RWPE2 (cell line): ENCODE data around the gene TTLL4.

Experiments used
- ATAC-seq: fragments of 200-7000 bp; cut with Tn5 transposase; 3 replicates; pipeline ENCODE4 v1.9.1; 2021; ENCODE audit warnings: low read depth
- DNase-seq: peaks from one replicate; pipeline ENCODE4 v3.0.0-alpha.2; 2020; ENCODE audit warnings: low spot score
- H3K27ac ChIP-seq: fragments of 450-650 bp; 2 replicates; pipeline ENCODE4 v1.5.1; 2017; ENCODE audit warnings: mild to moderate bottlenecking; ENCODE audit not compliant: poor library complexity, severe bottlenecking
- H3K27me3 ChIP-seq: fragments of 250-450 bp; sonication (Bioruptor Pico); 2 replicates; pipeline ENCODE4 v1.5.1; 2021; ENCODE audit warnings: mild to moderate bottlenecking, moderate library complexity; ENCODE audit not compliant: insufficient read depth, poor library complexity, severe bottlenecking
- H3K36me3 ChIP-seq: fragments of 250-450 bp; sonication (Bioruptor Pico); 2 replicates; pipeline ENCODE4 v1.5.1; 2020; ENCODE audit warnings: low read depth, mild to moderate bottlenecking, moderate library complexity
- H3K4me1 ChIP-seq: fragments of 250-450 bp; sonication (Bioruptor Pico); 2 replicates; pipeline ENCODE4 v1.5.1; 2021; ENCODE audit warnings: mild to moderate bottlenecking, moderate library complexity; ENCODE audit not compliant: insufficient read depth, poor library complexity, severe bottlenecking
- H3K4me3 ChIP-seq: fragments of 250-450 bp; sonication (Bioruptor Pico); 2 replicates; pipeline ENCODE4 v1.5.1; 2021; ENCODE audit warnings: mild to moderate bottlenecking, moderate library complexity; ENCODE audit not compliant: severe bottlenecking
- H3K9me3 ChIP-seq: fragments of 250-450 bp; sonication (Bioruptor Pico); 2 replicates; pipeline ENCODE4 v1.5.1; 2021; ENCODE audit warnings: mild to moderate bottlenecking, moderate library complexity; ENCODE audit not compliant: severe bottlenecking
- TF ChIP-seq, protein P1 (sequence below): fragments of 450-650 bp; IDR thresholded peaks from one replicate; pipeline ENCODE4 v1.5.1; 2017; ENCODE audit warnings: mild to moderate bottlenecking, moderate library complexity; ENCODE audit not compliant: poor library complexity, severe bottlenecking

Gene TTLL4

DNA sequence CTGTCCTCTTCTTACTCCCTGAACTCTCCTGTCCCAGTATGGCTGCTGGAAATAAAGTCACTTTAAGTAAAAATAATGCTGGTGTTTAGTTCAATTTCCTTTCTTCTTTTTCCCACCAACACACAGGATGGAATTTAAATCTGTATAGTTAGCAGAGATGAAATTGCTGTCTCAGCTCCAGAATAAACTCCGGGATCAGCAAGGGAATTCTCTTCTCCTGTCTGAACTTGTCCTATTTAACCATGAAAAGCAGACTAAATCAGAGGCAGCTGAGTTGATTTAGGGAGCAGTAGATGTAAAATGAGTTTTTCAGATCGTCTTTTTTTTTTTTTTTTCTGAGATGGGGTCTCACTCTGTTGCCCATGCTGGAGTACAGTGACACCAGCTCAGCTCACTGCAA is 25.9 kb downstream of the TTLL4 start:
- H3K9me3 ChIP-seq, result no peaks in the 10 kb centered on the region
- H3K4me1 ChIP-seq, result peaks cover 17% of the 10 kb centered on the region
- TF ChIP-seq, protein P1, sequence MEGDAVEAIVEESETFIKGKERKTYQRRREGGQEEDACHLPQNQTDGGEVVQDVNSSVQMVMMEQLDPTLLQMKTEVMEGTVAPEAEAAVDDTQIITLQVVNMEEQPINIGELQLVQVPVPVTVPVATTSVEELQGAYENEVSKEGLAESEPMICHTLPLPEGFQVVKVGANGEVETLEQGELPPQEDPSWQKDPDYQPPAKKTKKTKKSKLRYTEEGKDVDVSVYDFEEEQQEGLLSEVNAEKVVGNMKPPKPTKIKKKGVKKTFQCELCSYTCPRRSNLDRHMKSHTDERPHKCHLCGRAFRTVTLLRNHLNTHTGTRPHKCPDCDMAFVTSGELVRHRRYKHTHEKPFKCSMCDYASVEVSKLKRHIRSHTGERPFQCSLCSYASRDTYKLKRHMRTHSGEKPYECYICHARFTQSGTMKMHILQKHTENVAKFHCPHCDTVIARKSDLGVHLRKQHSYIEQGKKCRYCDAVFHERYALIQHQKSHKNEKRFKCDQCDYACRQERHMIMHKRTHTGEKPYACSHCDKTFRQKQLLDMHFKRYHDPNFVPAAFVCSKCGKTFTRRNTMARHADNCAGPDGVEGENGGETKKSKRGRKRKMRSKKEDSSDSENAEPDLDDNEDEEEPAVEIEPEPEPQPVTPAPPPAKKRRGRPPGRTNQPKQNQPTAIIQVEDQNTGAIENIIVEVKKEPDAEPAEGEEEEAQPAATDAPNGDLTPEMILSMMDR, result no peak
- no peaks in the 10 kb centered on the region for H3K27me3 ChIP-seq
- DNase-seq, result no peak
- peaks cover 44% of the 10 kb centered on the region for H3K36me3 ChIP-seq
- no peak for ATAC-seq
- H3K4me3 ChIP-seq, result no peak overlapping the region
- no peak overlapping the region for H3K27ac ChIP-seq

DNA sequence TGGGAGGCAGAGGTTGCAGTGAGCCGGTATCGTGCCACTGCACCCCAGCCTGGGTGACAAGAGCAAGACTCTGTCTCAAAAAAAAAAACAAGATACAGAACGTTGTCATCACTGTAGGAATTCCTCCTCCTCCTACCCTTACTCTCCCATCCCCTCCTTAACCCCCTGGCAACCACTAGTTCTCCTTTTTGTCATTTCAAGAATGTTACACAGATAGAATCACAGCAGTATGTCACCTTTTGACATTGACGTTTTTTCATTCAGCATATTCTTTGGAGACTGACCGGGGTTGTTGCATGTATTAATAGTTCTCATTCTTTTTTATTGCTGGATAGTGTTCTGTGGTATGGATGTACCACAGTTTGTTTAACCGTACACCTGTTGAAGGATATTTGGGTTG is 32.4 kb downstream of the TTLL4 start:
- H3K36me3 ChIP-seq, result peaks cover 87% of the 10 kb centered on the region
- DNase-seq (no peak), ATAC-seq (no peak)
- TF ChIP-seq, protein P1, result no peak
- no peaks in the 10 kb centered on the region for H3K4me1 ChIP-seq
- no peaks in the 10 kb centered on the region for H3K9me3 ChIP-seq
- no peak overlapping the region for H3K27ac ChIP-seq
- H3K27me3 ChIP-seq, result no peaks in the 10 kb centered on the region
- H3K4me3 ChIP-seq, result no peak overlapping the region

DNA sequence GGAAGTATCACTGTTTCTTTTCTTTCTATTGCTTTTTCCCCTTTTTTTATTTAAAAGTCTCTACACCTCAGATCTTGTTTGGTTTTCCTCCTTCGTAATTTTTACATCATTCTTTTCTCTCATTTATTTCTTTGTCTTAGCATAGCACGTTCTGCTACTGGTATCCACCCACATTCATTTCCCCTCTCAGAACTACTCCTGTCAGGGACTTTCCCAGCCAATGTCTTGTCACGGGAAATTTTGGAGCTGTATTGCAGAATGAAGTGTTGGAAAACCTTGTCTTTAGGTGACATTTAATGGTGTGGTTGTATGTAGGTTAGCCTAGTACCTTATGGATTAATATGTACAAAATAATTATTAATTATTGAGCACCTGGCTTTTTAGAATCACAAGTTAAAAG is 34.0 kb downstream of the TTLL4 start:
- Histone ChIP-seq H3K4me3 (no peak overlapping the region), H3K27me3 (no peaks in the 10 kb centered on the region), H3K36me3 (peaks cover 85% of the 10 kb centered on the region), H3K27ac (no peak overlapping the region), H3K4me1 (no peaks in the 10 kb centered on the region), H3K9me3 (no peaks in the 10 kb centered on the region)
- DNase-seq (no peak), ATAC-seq (no peak)
- TF ChIP-seq, protein P1, result no peak

DNA sequence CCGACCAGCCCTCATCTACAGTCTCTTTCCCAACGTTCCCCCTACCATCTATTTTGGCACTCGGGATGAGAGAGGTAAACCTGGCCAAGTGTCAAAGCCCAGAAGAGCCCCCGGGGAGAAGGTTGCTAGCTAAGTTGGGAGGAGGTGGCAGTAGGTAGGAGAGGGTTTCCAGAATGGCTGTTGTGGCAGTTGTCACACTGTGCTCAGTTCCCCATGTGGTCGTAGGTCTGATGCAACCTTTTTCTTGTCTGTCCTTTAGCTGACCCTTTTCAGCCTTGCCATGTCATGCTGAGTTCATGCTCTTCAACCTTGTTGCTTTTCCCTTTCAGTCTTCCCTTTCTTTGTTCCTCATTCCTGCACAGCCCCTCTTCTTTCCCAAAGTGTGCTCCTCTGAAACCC is 34.5 kb downstream of the TTLL4 start:
- DNase-seq (no peak), ATAC-seq (no peak)
- Histone ChIP-seq H3K36me3 (peaks cover 86% of the 10 kb centered on the region), H3K4me3 (no peak overlapping the region), H3K9me3 (no peaks in the 10 kb centered on the region), H3K27ac (no peak overlapping the region), H3K4me1 (no peaks in the 10 kb centered on the region), H3K27me3 (no peaks in the 10 kb centered on the region)
- TF ChIP-seq, protein P1, result no peak

DNA sequence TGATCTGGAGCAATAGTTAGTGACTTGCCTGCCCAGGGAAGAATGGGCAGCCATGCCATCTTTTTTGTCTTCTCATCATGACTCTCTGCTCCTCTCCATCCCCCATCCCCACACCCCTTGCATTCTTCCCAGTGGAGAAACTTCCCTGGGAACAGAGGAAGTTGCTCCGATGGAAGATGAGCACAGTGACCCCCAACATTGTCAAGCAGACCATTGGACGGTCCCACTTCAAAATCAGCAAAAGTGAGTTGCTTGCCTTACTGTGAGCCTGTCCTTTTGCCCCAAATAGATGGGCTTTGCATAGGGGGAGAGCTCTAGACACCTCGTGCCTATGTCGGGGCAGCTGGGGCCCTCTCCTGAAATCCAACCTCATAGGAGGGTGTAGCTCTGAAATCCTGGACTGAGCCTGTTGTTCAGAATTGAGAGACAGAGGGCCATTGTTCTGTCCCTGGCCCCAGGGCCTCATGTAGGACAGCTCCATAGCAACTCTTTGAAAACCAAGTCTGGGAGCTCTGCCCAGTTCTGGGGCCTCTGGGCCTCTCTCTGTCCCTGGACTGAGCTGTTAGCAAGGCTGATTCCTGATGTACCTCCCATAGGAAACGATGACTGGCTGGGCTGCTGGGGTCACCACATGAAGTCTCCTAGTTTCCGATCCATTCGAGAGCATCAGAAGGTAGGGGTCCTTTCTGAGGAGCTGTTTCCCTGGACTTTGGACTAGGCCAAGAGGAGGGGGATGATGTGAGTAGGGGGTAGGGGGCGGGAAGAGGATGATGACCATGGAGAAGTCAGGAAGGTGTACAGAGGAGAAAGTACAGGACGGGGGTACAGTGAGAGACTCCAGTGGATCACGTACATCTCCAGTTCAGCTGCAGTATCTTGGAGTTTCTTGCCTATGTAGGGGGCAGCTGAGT is 35.2 kb downstream of the TTLL4 start:
- Histone ChIP-seq H3K36me3 (peaks cover 86% of the 10 kb centered on the region), H3K4me3 (no peak overlapping the region), H3K9me3 (no peaks in the 10 kb centered on the region), H3K27ac (no peak overlapping the region), H3K4me1 (no peaks in the 10 kb centered on the region), H3K27me3 (no peaks in the 10 kb centered on the region)
- TF ChIP-seq, protein P1, result no peak
- ATAC-seq (no peak), DNase-seq (no peak)
